HG03175 (cell line): ENCODE data around the gene LLCFC1.

ENCODE experiments used
- ATAC-seq: cut with Tn5 transposase; IDR thresholded peaks from one replicate; pipeline ENCODE4 v1.9.1; 2021; ENCODE audit warnings: mild to moderate bottlenecking, moderate library complexity; ENCODE audit not compliant: unreplicated experiment

The LLCFC1 gene

DNA sequence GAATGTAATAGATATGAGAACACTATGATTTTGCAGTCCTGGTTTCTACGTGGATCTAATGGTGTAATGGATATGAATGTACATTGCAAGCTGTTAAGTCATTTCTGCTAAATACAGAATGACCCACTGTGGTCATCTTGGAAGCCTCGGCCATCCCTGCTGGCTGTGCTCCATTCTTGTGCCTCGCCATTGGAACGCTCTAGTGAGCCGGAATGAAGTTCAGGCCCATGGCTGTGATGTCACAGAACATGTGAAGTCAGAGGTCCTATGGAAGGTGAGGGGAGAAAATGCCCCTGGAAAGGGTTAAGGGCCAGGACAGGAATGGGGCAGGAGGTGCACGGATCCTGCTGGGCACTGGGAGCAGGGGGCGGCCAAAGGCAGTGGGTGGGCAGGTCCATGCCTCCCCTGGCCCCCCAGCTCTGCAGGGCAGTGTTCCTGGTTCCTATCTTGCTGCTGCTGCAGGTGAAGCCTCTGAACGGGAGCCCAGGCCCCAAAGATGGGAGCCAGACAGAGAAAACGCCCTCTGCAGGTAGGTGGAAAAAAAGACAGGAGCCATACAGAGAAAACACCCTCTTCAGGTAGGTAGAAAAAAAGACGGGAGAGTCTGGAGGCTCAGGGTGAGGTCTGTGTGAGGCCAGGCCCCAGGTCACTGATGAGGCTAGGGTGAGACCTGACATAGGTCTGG is at the start of gene LLCFC1:
TSS of gene LLCFC1 (plus strand) at position 259 of the 685 bp plus-strand sequence. CDS start at position 397, 138 bp downstream.
- ATAC-seq, result no peak

DNA sequence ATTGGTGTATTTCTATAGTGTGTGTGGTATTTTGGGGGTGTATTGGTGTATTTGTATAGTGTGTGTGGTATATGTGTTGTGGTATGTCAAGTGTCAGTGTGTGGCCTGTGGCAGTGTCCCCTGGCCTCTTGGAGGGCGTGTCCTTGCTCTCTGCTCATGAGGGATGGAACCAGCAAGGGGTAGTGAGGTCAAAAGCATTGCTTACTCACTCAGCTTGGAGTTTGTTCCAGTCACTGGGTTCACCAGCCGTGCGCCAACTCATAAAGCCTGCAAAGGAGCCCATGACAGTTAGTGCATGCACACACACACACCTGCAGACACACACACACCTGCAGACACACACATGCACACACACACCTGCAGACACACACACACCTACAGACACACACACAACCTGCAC is 49.5 kb upstream of the LLCFC1 start:
- ATAC-seq, result no peak

DNA sequence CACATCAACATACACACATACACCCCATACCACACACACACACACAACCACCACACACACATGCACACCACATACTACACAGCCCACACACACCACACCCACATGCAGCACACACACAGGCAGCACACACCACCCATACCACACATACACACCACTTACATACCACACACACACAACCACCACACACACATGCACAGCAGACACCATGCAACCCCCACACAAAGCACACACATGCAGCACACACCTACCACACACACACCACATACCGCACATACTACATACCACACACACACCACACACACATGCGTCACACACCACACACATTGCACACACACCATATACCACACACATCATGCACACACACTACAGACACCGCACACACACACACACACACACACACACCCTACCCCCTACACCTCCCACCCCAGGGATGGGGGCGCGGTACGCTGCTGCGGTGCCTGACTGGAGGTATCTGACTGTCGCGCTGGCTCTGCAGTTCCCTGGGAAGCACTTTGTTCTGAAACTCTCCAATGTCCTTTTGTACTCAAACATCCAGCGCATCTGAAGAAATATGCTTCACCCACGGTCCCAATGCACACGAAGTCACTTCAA is 48.3 kb upstream of the LLCFC1 start:
- no peak for ATAC-seq

DNA sequence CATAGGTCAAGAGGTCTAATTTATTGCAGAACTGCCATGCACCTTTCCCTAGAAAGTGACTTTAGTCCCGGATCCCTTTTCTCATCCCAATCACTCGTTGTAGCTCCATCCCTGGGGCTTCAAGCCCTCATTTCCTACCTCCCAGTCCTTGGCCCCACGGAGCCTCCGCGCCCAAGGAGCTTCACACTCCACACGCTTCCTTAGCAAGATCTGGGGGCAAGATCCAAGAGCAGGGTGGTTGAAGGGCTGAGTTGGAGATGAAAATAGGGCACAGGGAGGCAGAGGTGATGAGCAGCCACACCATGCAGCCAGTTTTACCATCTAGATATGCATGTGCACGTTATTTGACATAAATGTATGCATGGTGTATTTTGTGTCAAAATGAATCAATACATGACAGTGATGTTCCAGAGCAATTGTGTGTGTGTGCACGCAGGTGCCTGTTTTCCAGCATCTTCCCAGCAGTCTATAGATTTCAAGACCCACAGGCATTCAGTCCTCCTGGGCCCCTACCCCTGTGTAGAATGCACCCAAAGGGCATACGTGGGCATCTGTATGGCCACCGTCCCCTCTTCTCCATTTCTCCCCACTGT is 47.7 kb upstream of the LLCFC1 start:
- no peak for ATAC-seq

DNA sequence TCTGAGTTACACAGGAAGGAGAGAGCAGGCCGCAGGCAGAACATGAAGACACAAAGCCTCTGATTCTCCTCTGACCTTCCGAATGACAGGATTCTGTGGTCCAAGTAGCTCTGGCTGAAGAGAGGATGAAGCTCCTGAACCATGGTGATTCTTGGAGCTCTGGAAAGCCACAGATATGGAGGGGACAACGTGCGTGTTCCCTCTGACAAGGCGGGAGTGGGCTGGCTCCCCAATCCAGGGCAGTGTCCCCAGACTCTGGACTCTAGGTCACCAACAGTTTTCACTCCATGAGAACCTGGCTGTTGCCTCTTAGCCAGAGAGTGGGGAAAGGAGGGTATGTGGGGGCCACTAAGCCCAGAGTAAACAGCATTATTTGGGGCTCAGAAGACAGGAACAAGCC is 46.3 kb upstream of the LLCFC1 start:
- no peak for ATAC-seq

DNA sequence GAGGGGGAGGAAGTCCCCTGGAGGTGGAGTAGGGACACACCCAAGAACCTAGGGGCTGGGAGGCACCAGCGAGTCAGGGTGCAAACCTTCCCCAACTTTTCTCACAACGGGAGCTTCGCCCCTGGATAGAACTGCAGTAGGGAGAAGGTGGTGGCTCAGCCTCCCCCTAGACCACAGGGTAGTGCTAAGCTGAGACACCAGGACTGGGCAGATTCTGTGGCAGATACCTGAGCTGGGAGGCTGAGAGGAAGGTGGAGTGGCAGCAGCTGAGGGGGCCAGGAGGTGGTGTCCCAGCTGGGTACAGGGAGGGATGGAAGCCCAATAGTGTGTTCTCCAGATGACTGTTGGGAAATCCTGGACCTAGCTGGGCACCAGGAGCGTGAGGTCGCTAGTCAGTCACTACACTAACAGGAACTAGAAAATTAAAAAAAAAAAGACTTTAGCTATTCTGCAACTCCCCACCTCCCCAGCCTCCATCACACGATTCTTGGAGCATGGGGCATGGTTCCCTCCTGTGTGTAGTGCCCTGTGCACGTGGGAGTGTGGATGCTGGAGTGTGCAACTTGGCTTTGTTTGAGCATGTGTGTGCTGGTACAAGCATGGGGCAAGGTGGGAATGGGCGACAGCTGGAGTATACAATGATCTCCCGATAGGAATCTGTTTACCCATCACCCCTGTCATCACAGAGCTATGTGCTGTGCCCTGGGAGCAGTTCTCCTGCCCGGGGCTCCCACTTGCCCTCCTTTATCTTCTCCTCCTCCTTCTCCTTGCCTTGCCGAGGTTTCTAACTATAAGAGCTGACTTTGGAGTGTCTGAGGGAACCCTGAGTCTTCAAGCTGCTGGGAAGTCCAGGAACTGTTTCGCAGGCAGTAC is 44.9 kb upstream of the LLCFC1 start:
- no peak for ATAC-seq

DNA sequence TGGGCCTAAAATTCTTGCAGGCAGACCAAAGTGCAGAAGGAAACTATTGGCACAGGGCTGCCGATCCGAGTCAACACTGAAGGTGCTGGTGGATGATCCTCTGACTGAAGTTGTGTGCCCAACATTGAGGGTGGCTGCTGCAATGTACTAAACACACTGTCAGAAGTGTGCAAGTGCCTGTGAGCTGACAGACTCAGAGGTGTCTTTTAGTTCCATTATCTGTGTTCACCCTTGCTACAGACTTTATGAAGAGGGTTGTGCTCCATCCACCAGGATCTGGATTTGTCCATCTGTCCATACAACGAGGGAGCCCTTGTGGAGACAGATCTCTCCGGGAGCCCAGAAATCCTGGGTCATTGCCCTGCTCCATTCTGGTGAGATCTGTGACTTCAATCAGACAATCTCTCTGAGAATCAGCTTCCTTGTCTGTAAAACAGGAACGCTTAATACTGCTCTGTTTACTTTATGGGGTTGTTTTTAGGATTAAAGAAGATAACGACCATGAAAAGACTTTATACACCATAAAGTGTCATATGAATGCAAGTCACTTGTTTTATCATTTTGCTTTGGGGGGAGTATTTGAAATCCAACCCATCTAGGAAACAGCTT is 44.2 kb upstream of the LLCFC1 start:
- ATAC-seq, result no peak

DNA sequence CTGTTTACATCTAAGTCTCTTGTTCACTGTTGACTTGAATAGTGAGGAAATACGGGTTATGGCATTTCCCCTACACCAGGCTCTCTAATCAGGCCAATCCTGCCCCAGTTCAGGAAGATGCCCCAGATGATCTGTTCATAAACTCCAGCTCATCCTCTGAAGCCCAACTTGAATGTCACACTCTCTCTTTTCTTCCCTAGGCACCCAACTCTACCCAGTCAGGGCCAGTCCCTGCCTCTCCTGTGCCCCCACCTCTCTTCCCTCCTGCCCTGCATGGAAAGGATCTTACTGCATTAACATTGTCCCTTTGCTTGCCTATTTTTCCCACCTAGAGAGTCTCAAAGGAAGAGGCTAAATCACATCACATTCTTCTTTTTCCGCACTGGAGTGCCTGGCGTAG is 43.1 kb upstream of the LLCFC1 start:
- ATAC-seq, result no peak

DNA sequence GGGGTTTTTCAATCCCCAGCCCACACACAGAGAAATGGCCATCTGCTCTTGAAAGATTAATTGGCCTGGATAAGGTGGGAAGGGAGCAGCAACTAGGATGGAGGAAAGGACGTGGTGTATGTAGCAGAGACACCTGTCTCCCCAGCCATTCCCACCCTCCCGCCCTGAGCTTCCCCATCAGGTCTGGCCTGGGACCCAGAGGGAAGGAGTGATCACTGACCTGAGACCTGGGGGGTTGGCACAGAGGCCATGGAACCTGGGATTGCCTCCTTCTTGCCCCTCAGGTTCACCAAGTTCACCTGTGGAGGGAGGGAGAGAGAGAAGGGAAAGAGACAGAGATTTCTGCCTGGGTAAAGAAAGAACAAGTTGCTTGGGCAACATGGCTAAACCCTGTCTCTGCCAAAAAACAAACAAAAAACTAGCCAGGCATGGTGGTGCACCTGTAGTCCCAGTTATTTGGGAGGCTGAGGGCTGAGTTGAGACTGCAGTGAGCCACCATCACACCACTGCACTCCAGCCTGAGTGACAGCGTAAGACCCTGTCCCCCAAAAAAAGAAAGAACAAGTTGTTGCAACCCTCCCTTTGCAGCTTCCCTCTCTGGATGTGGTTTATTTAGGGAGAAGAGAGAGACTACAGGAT is 42.4 kb upstream of the LLCFC1 start:
- ATAC-seq, result no peak

DNA sequence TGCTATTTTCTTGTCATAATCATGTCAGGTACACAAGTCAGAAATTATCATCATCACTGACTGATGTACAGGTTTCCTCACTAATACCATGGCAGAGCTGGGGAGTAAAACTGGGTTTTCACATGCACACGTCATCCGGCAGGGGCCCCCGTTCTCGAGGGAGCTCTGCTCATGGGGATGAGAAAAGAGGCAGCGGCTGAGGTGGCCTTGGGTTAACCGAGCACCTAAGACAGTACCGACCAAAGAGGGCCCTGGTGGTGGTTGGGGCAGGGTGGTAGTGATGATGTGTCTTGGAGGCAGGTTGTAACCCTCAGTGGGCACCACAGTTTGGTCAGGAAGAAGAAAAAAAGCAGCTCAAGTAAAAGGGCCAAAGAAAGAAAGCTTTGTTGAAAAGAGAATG is 41.6 kb upstream of the LLCFC1 start:
- no peak for ATAC-seq

DNA sequence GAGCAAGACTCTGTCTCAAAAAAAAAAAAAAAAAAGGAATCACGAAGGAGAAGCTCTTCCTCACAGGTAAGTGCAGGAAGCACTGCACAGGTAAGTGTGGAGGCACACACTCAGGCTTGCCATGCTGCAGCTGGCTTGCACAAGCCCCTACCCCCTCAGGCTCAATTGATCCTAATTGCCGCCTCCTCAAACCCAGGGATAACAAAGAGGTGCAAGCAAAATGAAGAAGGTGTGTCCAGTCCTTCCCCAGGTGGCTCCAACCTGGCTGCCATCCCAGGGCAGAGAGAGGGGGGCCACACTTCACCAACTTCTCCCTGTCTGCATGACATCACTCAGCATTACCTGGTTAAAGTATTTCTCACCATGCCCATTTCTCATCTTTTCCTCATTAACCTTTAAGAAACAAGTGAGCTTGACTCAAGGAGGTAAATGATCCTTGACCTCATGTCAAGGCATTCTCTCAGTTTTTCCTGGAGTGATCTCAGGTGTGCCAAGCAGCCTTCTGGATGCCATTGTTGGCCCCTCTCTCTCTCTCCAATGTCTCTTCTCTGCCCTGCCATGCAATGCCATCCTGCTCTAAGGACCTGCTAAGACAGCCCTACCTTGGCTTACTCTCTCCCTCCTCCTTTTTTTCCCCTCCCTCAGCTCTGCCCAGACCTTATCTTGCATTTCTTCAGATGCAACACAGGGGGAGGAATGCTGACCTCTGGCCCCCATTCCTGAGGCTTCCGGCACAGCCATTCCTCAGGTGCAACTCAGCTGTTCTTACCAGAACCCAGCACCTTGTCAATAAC is 40.7 kb upstream of the LLCFC1 start:
- no peak for ATAC-seq

DNA sequence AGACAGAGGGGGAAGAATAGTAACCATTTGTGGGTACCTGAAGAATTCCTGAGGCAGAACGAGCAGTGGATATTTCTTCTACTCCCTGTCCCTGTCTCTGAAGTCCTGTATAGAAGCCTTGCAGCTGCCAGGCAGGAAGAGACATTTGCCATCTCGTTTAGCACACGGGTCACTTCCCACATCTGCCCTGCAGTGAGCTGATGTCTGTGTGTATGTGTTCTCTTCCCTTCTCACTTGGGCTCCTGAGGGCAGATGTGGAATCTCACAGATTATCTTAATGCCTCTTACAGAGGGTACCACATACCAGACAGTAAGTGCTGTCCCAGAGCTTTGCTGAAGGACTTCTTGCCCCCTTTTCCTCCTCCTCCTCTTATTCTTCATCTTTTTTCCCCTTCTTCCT is 39.6 kb upstream of the LLCFC1 start:
- ATAC-seq, result no peak

DNA sequence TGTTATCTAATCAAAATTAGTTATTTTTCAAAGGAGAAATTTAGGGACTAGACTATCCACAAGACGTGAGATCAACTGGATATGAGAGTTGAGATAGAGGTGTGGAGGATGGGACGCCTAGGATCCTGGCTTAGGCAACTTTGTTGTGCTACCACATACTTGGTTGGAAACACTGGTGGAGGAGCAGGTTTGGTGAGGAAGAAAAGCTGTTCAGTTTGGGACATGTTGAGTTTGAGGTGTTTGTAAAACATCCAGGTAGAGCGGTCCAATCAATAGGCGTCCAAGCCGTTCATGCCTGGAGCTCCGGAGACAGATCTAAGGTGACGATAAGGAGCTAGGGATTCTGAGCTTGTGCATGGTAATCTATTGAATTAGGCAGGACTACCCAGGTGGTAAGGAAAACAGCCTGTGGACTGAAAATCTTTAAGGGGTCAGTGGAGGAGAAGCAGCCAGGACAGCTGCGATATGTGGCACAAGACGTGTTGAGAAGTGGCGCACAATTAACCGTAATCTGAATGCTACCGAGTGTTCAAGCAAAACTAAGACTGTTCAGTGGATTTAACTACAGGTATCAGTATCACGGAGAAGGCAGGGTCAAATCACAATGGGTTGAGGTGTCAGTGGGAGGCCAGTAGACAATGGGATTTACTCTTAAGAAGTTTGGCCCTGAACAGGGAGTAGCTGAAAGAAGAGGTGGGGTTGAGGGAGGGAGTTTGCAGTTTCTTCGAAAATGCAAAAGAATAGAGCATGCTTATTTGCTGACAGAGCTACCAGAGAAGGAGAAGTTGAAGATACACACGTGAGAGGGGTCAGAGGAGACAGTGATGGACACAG is 37.6 kb upstream of the LLCFC1 start:
- no peak for ATAC-seq

DNA sequence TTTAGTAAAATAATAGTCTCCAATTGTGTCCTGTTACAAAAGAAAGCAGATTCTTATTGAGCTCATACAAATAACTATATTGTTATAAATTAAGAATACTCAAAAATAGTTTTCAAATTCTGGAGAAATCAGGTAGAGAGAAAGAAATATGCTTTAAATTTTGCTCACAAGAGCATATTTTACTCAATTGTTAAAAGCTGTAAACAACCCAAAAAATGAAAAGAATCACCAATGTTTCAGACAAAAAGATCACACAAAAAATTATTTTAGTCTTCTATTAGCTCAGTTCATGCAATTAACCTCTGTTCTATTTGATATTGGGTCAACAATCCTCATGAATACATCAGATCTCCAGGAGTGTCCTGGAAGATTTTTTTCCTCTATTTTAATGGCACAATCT is 35.2 kb upstream of the LLCFC1 start:
- ATAC-seq, result no peak

DNA sequence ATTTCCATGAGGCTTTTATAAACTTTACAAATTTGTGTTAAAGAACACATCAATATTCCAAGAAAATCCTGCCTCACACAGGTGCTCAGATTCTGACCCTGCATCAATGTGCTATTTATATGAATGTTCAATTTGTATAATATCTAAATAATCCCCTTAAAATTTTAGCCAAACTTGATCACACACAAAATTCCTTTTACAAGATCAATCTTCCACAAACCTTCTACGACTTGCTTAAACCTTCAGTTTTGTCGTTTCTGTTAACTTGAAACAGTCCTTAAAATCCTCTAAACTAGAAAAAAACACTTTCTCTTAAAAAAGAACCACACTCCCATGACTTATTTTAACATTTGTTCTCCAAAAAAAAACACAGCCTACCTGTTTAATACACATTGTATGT is 33.5 kb upstream of the LLCFC1 start:
- ATAC-seq, result no peak

DNA sequence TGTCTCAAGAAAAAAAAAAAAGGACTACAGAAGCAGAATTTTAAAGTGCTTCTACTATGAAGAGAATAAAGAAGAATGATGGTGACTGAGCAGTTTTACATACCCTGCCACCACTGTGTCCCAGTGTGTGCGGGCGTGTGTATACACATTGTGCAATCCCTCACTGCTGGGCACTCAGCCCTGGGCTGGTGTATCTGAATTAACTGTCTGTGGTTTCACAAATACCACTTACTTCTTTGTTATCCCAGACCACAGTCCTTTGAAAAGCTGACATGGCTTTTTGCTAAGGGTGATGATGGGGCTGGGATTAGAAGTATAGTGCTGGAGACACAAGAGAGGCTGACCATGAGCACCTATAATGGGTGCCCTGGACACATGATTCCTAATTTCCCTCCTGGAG is 32.6 kb upstream of the LLCFC1 start:
- ATAC-seq, result no peak

DNA sequence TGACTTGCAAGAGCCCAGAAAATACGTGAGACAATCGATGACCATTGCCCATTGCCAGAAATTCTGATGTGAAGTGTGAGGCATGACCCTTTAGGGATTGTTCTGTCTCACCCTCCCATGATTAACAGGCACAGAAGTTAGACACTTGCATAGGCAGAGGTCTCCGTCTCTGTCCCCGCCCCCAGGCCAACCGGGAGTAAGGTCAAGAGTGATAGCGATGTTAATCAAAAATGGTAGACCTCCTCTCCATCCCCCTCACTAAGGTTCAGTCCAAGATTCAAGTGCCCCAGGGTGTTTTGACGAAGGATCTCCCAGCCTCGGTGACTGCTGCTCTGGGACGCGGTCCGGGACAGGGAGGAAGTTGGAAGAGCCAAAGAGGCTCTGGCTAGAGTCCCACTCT is 31.0 kb upstream of the LLCFC1 start:
- no peak for ATAC-seq

DNA sequence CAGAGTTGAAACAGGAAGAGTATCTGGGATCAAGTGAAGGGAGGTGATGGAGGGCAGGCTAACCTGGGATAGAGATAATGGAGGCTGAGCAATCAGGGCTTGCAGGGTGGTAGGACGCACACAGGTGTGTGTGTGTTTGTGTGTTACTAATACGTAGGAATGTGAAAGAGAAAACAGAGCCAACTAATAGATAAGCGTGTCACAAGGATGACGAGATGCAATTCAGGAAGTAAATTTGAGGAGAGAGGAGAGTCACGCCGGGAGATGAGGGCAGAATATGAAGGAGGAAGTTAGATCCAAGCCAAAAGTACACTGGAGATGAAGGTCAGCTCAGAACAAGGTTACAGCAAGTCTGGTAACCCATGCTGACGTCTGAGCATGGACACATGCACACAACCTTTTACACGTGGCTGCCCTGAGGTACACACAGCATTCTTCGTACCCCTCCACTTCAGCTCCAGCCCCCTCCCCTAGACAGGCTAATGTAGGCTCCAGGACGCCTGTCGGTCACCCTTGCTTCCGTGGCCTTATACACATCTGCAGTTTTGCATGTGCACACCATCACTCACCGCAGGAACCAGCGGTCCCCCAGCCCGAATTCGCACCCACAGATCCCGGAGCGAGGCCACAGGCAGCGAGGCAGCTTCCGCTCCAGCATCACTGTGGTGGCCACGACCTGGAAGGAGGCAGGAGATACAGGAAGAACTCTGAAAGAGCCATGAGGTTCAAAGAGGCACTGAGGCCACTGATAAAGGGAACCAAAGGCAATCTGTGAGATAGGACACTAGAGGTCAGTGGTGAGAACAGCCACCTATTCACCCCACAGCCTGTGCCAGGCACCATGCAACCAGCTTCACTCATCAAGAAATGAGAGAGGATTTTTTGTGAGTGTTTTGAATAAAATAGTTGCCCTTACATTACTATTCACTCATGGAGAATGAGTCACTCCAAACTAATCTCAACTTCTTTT is 30.1 kb upstream of the LLCFC1 start:
- peak; percentile 45 for ATAC-seq
